Right lung (tissue), 10 donors: ENCODE data around the gene TCEAL2. TPM values are rescaled to one million over a fixed set of nuclear protein-coding genes. Genes with fewer than 3 reads are reported as not detected.
"Not testable (repeated sequence)": the region's sequence is repeated elsewhere in the genome, so short reads cannot be mapped to it uniquely, and the experiment has no call there.

ENCODE experiments used
- DNase-seq, 2 donors: peaks; one replicate each; pipeline ENCODE4 v3.0.0-alpha.2; 2013
- long read RNA-seq, 8 donors: transcript quantifications; one replicate each; lab custom pipeline, GENCODE V29; 2026
- polyA plus RNA-seq, 5 donors: library from polyadenylated mRNA; unstranded; fragments of 120-200 nt; gene quantifications; one replicate each; pipeline versions ENCODE4 v1.2.1 to v1.2.3, GENCODE V29; 2013; ENCODE audit warnings: inconsistent platforms in 1 of 5, low replicate concordance in 1 of 5; ENCODE audit not compliant: insufficient read length in 5 of 5, insufficient read depth in 1 of 5

TCEAL2 gene
- 1 to 10 TPM; 1.7 to 2.5 (median 2.2) TPM for polyA plus RNA-seq
- long read RNA-seq, donor 1, partial matches to known transcripts: 0 of 2 reads
- long read RNA-seq, donor 1, other reads (novel, unspliced or antisense): 0 of 2 reads
- long read RNA-seq, donor 2, partial matches to known transcripts: 0 of 1 reads
- long read RNA-seq, donor 2, other reads (novel, unspliced or antisense): 0 of 1 reads
- long read RNA-seq, donor 3, partial matches to known transcripts: 0 of 3 reads
- long read RNA-seq, donor 3, other reads (novel, unspliced or antisense): 0 of 3 reads
- long read RNA-seq, donor 4: 0 reads
- long read RNA-seq, donor 5, partial matches to known transcripts: 0 of 1 reads
- long read RNA-seq, donor 5, other reads (novel, unspliced or antisense): 0 of 1 reads
- long read RNA-seq, donor 6, partial matches to known transcripts: 0 of 2 reads
- long read RNA-seq, donor 6, other reads (novel, unspliced or antisense): 0 of 2 reads
- long read RNA-seq, donor 7, partial matches to known transcripts: 0 of 1 reads
- long read RNA-seq, donor 7, other reads (novel, unspliced or antisense): 0 of 1 reads
- long read RNA-seq, donor 8, partial matches to known transcripts: 0 of 2 reads
- long read RNA-seq, donor 8, other reads (novel, unspliced or antisense): 0 of 2 reads

- not testable (repeated sequence) for DNase-seq
Observed at GRCh38 chrX:102125436-102125835, at the start of gene TCEAL2. TCEAL2 (plus strand) TSS chrX:102125679; CDS start chrX:102126831, 1,152 bp downstream.

GRCh38 chrX:102077426-102077825 is 48.1 kb upstream of the TCEAL2 start:
- DNase-seq: no peak

- no peak for DNase-seq
Observed at GRCh38 chrX:102085706-102086105, 39.8 kb upstream of the TCEAL2 start.

- DNase-seq: no peak
Observed at GRCh38 chrX:102113367-102113766, 12.1 kb upstream of the TCEAL2 start.

GRCh38 chrX:102115748-102116147 is 9.7 kb upstream of the TCEAL2 start:
- no peak for DNase-seq

GRCh38 chrX:102125014-102125413 is 465 bp upstream of the TCEAL2 start:
- not testable (repeated sequence) for DNase-seq

- not testable (repeated sequence) for DNase-seq
Observed at GRCh38 chrX:102126080-102126818, 770 bp downstream of the TCEAL2 start.

- DNase-seq: no peak
Observed at GRCh38 chrX:102126863-102127262, 1.4 kb downstream of the TCEAL2 start.

GRCh38 chrX:102129473-102129872 is 4.0 kb downstream of the TCEAL2 start:
- no peak for DNase-seq

- no peak for DNase-seq
Observed at GRCh38 chrX:102138064-102138463, 12.6 kb downstream of the TCEAL2 start.

- not testable (repeated sequence) for DNase-seq
Observed at GRCh38 chrX:102140876-102141275, 15.4 kb downstream of the TCEAL2 start.

GRCh38 chrX:102141631-102142030 is 16.2 kb downstream of the TCEAL2 start:
- not testable (repeated sequence) for DNase-seq

GRCh38 chrX:102142274-102142673 is 16.8 kb downstream of the TCEAL2 start, which contains the start of gene TCEAL6:
TCEAL6 (minus strand) TSS chrX:102142481.
- DNase-seq: not testable (repeated sequence)

GRCh38 chrX:102154218-102154860 is 28.9 kb downstream of the TCEAL2 start:
- no peak for DNase-seq

- DNase-seq: no peak
Observed at GRCh38 chrX:102154900-102155805, 29.7 kb downstream of the TCEAL2 start.

- peak; percentile 10 to 23 for DNase-seq
Observed at GRCh38 chrX:102155806-102156179, 30.3 kb downstream of the TCEAL2 start, which contains the start of gene BEX5. BEX5 (minus strand) TSS chrX:102155977; CDS start chrX:102154265, 1,712 bp downstream.
